Pancreas (tissue), 10 donors: ENCODE data around the gene SPATA9. TPM values are rescaled to one million over a fixed set of nuclear protein-coding genes. Genes with fewer than 3 reads are reported as not detected.

Experiments used
- ATAC-seq, 4 donors: fragments of 200-7000 bp; cut with Tn5 transposase; one replicate each; pipeline versions ENCODE4 v1.8.0 to v1.9.1; 2020; ENCODE audit warnings: mild to moderate bottlenecking in 4 of 4, moderate library complexity in 4 of 4
- DNase-seq, 6 donors: peaks; one replicate each; pipeline ENCODE4 v3.0.0-alpha.2; 2020
- FAIRE-seq: peaks from 2 replicates; lab custom pipeline; 2012; peaks lifted over from hg19 to GRCh38; lab: Jason Lieb, UNC
- H3K27ac ChIP-seq, 4 donors: fragments of 200-600 bp; sonication (generic); 1 replicate in 3 of 4; 2 replicates in 1 of 4; pipeline versions ENCODE4 v1.5.0 to v1.8.0; 2020
- H3K27me3 ChIP-seq, 4 donors: fragments of 200-600 bp; one replicate each; pipeline ENCODE4 v1.8.0; 2021
- H3K36me3 ChIP-seq, 3 donors: fragments of 200-600 bp; sonication (generic) in 1 of 3; one replicate each; pipeline versions ENCODE4 v1.5.0 to v1.8.0; 2020 to 2021
- H3K4me1 ChIP-seq, 3 donors: fragments of 200-600 bp; one replicate each; pipeline ENCODE4 v1.8.0; 2021
- H3K4me3 ChIP-seq, 4 donors: fragments of 200-600 bp; sonication (generic) in 2 of 4; one replicate each; pipeline versions ENCODE4 v1.5.0 to v1.8.0; 2020 to 2021
- H3K9me3 ChIP-seq, 4 donors: fragments of 200-600 bp; one replicate each; pipeline ENCODE4 v1.8.0; 2021
- WGBS, 2 donors: extraction: QIAGEN DNeasy Blood & Tissue Kit; methylation state at CpG; one replicate each; pipeline ENCODE4 v1.1.7; 2013; 5-methylcytosine and 5-hydroxymethylcytosine counted together
- intact Hi-C, 3 donors: fragments of 100-400 bp; cut with DNase I; formaldehyde crosslinking; loops; one replicate each; pipeline versions ENCODE4 v1.11.1 to v1.14.2; 2022
- polyA plus RNA-seq, 2 donors: library from polyadenylated mRNA; stranded (reverse); fragments of 200-250 nt; gene quantifications; one replicate each; pipeline ENCODE4 v1.2.3, GENCODE V29; 2013
- total RNA-seq, 6 donors: library from RNA; stranded (reverse); fragmentation: NEBNext Ultra II Directional in 4 of 6; extraction: Animal tissue kit (Norgen Biotek cat#: 25700) in 4 of 6; gene quantifications; one replicate each; pipeline versions ENCODE4 v1.2.1 to v1.2.4, GENCODE V29; 2021 to 2023
- TF ChIP-seq, protein P1 (sequence below), 4 donors: fragments of 200-600 bp; sonication (generic) in 3 of 4; IDR thresholded peaks; one replicate each; pipeline versions ENCODE4 v1.5.0 to v1.8.0; 2021; ENCODE audit warnings: antibody characterized with exemption in 4 of 4
- donor health status: healthy with polysubstance abuse.
- donor health status: DM: no; HTN: no; CAD: no; lungs with moderate emphysema.
- donor health status: DM: no; HTN: no; CAD: no.
- donor health status: control.
- donor health status: control.
- donor health status: Bipolar disorder and iron deficiency.
- donor health status: DM: yes; HTN: yes; CAD: no.
- donor health status: DM: no; HTN: no; CAD: no.
- donor health status: DM: no; HTN: no; CAD: no.
- donor health status: DM: yes; HTN: yes; CAD: no.

The SPATA9 gene
- total and polyA plus RNA-seq, 8 donors, result 0.12 to 1.3 (median 0.48) TPM

DNA sequence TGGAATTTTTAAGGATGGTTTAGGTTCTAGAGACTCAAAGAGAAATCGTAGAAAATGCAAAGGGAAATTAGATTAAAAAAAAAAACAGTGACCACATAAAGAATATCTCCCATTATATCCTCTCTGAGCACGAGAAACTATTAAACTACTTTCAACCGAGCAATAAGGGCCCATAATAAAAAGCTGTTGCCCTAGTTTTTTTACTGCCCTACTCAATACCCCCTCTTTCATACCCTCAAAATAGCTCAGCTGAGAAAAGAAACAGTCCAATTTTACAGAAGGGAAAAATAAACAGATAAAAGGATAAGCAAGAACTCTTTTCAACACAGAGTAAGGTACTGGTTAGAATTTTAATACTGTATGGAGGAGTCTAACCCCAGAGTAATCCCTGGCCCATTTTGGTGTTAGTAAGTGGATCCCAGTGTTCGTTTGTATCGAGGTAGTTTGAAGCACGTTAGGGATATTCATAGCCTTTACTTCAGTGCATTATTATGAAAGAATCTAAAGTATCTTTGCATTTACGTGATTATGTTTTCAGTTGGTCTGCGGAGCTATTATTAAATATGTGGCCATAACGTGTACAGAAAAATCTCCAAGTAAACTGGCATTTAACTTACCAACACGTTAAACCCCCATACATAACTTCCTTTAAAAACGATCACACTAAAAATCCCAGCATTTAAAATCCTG is 47.4 kb upstream of the SPATA9 start:
- Histone ChIP-seq H3K36me3 (no peaks in the 10 kb centered on the region), H3K9me3 (no peaks in the 10 kb centered on the region), H3K27me3 (no peaks in the 10 kb centered on the region), H3K27ac (peak overlapping the region; percentile 97 to 99 (median 98)), H3K4me3 (peak overlapping the region in 2 of 4 donors; percentile 83 to 90), H3K4me1 (peaks cover 39 to 66% (median 59%) of the 10 kb centered on the region in 3 donors)
- FAIRE-seq (no peak), ATAC-seq (peak in 1 of 4 donors; percentile 8), DNase-seq (no peak)
- TF ChIP-seq, protein P1, sequence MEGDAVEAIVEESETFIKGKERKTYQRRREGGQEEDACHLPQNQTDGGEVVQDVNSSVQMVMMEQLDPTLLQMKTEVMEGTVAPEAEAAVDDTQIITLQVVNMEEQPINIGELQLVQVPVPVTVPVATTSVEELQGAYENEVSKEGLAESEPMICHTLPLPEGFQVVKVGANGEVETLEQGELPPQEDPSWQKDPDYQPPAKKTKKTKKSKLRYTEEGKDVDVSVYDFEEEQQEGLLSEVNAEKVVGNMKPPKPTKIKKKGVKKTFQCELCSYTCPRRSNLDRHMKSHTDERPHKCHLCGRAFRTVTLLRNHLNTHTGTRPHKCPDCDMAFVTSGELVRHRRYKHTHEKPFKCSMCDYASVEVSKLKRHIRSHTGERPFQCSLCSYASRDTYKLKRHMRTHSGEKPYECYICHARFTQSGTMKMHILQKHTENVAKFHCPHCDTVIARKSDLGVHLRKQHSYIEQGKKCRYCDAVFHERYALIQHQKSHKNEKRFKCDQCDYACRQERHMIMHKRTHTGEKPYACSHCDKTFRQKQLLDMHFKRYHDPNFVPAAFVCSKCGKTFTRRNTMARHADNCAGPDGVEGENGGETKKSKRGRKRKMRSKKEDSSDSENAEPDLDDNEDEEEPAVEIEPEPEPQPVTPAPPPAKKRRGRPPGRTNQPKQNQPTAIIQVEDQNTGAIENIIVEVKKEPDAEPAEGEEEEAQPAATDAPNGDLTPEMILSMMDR (IDR thresholded peaks at IDR 0.05), result no peak
- intact Hi-C loops, result loop anchor here in 1 of 3 donors (10.0 kb wide), 1 partner anchor 65 kb away; no protein-coding TSS in a partner anchor
- WGBS, 2 donors, result 16 to 17% methylated on average over 11 of the region's 11 CpGs

DNA sequence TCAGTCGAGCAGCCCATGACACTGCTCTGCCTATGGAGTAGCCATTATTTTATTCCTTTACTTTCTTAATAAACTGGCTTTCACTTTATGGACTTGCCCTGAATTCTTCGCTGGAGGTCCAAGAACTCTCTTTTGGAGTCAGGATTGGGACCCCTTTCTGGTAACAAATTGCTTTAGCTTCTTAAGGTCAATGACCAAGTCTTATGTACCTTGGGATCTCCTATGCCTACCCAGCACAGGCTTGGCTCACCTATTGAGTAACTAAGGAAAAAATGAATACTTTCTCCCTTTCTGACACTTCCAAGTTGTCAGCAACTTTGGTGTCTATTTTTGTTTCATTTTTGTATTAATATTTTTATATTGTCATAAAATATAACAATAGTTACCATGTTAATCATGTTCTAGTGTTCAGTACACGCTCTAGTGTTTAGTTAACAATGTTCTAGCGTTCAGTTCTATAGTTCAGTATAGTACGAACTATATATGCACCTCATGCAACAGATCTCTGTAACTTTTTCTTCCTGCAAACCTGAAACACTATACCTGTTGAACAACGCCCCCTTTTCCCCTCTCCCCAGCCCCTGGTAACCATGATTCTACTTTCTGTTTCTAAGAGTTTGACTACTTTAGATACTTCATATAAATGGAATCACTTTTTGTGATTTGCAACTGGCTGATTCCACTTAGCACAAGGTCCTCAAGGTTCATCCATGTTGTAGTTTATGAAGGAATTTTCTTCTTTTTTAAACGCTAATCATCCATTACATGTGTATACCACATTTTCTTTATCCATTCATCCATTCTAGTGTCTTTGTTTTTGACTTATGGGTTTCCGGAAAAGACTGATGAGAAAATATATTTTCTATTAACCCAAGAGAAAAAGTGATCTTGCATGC is 46.6 kb upstream of the SPATA9 start:
- peaks cover 42 to 62% (median 58%) of the 10 kb centered on the region in 3 donors for H3K4me1 ChIP-seq
- FAIRE-seq (no peak), ATAC-seq (no peak), DNase-seq (no peak)
- no peak overlapping the region for H3K4me3 ChIP-seq
- H3K9me3 ChIP-seq, result no peaks in the 10 kb centered on the region
- TF ChIP-seq, protein P1 (IDR thresholded peaks at IDR 0.05), result no peak
- intact Hi-C loops, result loop anchor here in 1 of 3 donors (10.0 kb wide), 1 partner anchor 65 kb away; no protein-coding TSS in a partner anchor
- WGBS, 2 donors, result 90 to 91% methylated on average over 8 of the region's 8 CpGs
- no peaks in the 10 kb centered on the region for H3K27me3 ChIP-seq
- no peaks in the 10 kb centered on the region for H3K36me3 ChIP-seq
- H3K27ac ChIP-seq, result peak overlapping the region; percentile 67 to 98 (median 84)

DNA sequence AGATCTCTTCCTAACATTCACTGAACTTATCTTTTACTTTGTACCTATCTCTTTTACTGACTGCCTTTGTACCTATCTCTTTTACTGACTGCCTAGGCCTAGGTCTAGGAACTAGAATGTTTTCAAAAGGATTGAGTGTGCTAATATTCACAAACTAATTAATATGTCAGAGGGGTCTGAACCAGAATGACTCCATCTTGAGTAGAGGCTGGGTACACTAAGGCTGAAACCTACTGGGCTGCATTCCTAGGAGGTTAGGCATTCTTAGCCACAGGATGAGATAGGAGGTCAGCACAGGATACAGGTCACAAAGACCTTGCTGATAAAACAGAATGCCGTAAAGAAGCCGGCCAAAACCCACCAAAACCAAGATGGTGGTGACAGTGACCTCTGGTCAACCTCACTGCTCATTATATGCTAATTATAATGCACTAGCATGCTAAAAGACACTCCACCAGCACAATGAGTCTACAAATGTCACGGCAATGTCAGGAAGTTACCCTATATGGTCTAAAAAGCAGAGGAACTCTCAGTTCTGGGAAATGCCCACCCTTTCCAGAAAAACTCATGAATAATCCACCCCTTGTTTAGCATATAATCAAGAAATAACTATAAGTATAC is 45.8 kb upstream of the SPATA9 start:
- WGBS, 2 donors, result 64 to 69% methylated on average over 3 of the region's 3 CpGs
- peak overlapping the region; percentile 67 to 98 (median 84) for H3K27ac ChIP-seq
- TF ChIP-seq, protein P1 (IDR thresholded peaks at IDR 0.05), result no peak
- ATAC-seq, result no peak
- no peak for FAIRE-seq
- H3K27me3 ChIP-seq, result no peaks in the 10 kb centered on the region
- peaks cover 48 to 66% (median 58%) of the 10 kb centered on the region in 3 donors for H3K4me1 ChIP-seq
- no peak overlapping the region for H3K4me3 ChIP-seq
- no peak for DNase-seq
- no peaks in the 10 kb centered on the region for H3K36me3 ChIP-seq
- intact Hi-C loops, result no loop called here
- H3K9me3 ChIP-seq, result no peaks in the 10 kb centered on the region

DNA sequence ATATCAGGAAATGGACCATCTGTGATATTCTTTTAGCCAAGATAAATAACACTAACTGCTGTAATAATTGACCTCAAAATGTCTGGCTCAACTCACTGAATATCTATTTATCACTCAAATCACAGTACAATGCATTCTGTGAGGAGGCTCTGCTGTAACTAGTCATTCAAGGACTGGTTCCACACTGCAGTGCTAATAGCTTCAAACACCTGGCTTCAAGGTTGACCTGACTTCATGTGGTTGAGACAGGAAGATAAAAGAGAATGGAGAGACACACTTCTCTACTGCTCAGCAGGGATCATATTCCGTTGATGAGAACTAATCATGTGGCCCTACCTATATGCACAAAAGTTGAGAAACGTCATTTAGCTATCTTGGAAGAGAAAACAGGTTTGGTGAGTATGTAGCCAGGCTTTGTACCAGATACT is 45.0 kb upstream of the SPATA9 start:
- Histone ChIP-seq H3K36me3 (no peaks in the 10 kb centered on the region), H3K27me3 (no peaks in the 10 kb centered on the region), H3K27ac (peak overlapping the region; percentile 67 to 98 (median 84)), H3K4me3 (peak overlapping the region in 1 of 4 donors; percentile 3), H3K9me3 (no peaks in the 10 kb centered on the region), H3K4me1 (peaks cover 51 to 70% (median 61%) of the 10 kb centered on the region in 3 donors)
- ATAC-seq, result peak; percentile 40 to 64 (median 47)
- 8 to 9% methylated on average over 2 of the region's 2 CpGs for WGBS, 2 donors
- TF ChIP-seq, protein P1 (IDR thresholded peaks at IDR 0.05), result no peak
- DNase-seq, result peak in 3 of 6 donors; percentile 38 to 57 (median 57)
- intact Hi-C loops, result no loop called here
- FAIRE-seq, result no peak
